H9 (cell line): ENCODE results near the gene RPAP2. TPM values are rescaled to one million over a fixed set of nuclear protein-coding genes. Genes with fewer than 3 reads are reported as not detected.
"Not testable (repeated sequence)": the region's sequence is repeated elsewhere in the genome, so short reads cannot be mapped to it uniquely, and the experiment has no call there.

Experiments
- DNase-seq: peaks from one replicate; pipeline ENCODE4 v3.0.0-alpha.2; 2017
- H2AFZ ChIP-seq: one replicate; pipeline ENCODE4 v1.6.1; 2013; ENCODE audit warnings: mild to moderate bottlenecking, low read length, control low read depth, moderate library complexity
- H2AK5ac ChIP-seq: 2 replicates; pipeline ENCODE4 v1.6.1; 2013; ENCODE audit warnings: low read length, control low read depth, mixed read lengths; ENCODE audit not compliant: insufficient read length
- H2BK120ac ChIP-seq: one replicate; pipeline ENCODE4 v1.6.1; 2013; ENCODE audit warnings: low read depth, mild to moderate bottlenecking, low read length, control low read depth, inconsistent platforms; ENCODE audit not compliant: poor library complexity, severe bottlenecking
- H2BK12ac ChIP-seq: 2 replicates; pipeline ENCODE4 v1.6.1; 2013; ENCODE audit warnings: low read length, control low read depth, mixed read lengths, low read depth; ENCODE audit not compliant: insufficient read length
- H2BK15ac ChIP-seq: 2 replicates; pipeline ENCODE4 v1.6.1; 2013; ENCODE audit warnings: low read depth, low read length, control low read depth
- H2BK20ac ChIP-seq: one replicate; pipeline ENCODE4 v1.6.1; 2013; ENCODE audit warnings: low read depth, mild to moderate bottlenecking, low read length, control low read depth, inconsistent platforms; ENCODE audit not compliant: poor library complexity, severe bottlenecking
- H2BK5ac ChIP-seq: 2 replicates; pipeline ENCODE4 v1.6.1; 2013; ENCODE audit warnings: low read length, control low read depth, mixed read lengths; ENCODE audit not compliant: insufficient read length
- H3K14ac ChIP-seq: 2 replicates; pipeline ENCODE4 v1.6.1; 2013; ENCODE audit warnings: low read length, control low read depth; ENCODE audit not compliant: insufficient read depth
- H3K18ac ChIP-seq: 2 replicates; pipeline ENCODE4 v1.6.1; 2013; ENCODE audit warnings: low read depth, mild to moderate bottlenecking, mixed read lengths, low read length, control low read depth; ENCODE audit not compliant: insufficient read length
- H3K23ac ChIP-seq: 2 replicates; pipeline ENCODE4 v1.6.1; 2013; ENCODE audit warnings: low read length, control low read depth, mixed read lengths, low read depth; ENCODE audit not compliant: insufficient read length
- H3K23me2 ChIP-seq: 2 replicates; pipeline ENCODE4 v1.6.1; 2013; ENCODE audit warnings: low read depth, mild to moderate bottlenecking, mixed read lengths, low read length, control low read depth; ENCODE audit not compliant: insufficient read length, poor library complexity, severe bottlenecking
- H3K27ac ChIP-seq: 2 replicates; pipeline ENCODE4 v1.5.1; 2013; ENCODE audit warnings: low read length, control low read depth, mixed read lengths, low read depth; ENCODE audit not compliant: insufficient read length
- H3K27me3 ChIP-seq: 2 replicates; pipeline ENCODE4 v1.6.1; 2013; ENCODE audit warnings: low read length, control low read depth, inconsistent platforms; ENCODE audit not compliant: insufficient read depth
- H3K4ac ChIP-seq: 2 replicates; pipeline ENCODE4 v1.6.1; 2013; ENCODE audit warnings: low read depth, mild to moderate bottlenecking, control low read depth, inconsistent platforms, low read length, moderate library complexity
- H3K4me1 ChIP-seq: 2 replicates; pipeline ENCODE4 v1.6.1; 2013; ENCODE audit warnings: low read length, control low read depth, inconsistent platforms; ENCODE audit not compliant: insufficient read depth
- H3K4me2 ChIP-seq: 2 replicates; pipeline ENCODE4 v1.6.1; 2013; ENCODE audit warnings: low read length, control low read depth, mixed read lengths; ENCODE audit not compliant: insufficient read length, insufficient read depth
- H3K56ac ChIP-seq: 2 replicates; pipeline ENCODE4 v1.6.1; 2013; ENCODE audit warnings: low read depth, mild to moderate bottlenecking, mixed read lengths, low read length, control low read depth; ENCODE audit not compliant: insufficient read length
- H3K79me1 ChIP-seq: 2 replicates; pipeline ENCODE4 v1.6.1; 2013; ENCODE audit warnings: low read depth, mild to moderate bottlenecking, moderate library complexity, low read length, control low read depth, inconsistent platforms; ENCODE audit not compliant: insufficient read depth, poor library complexity, severe bottlenecking
- H3K79me2 ChIP-seq: 2 replicates; pipeline ENCODE4 v1.6.1; 2013; ENCODE audit warnings: low read length, control low read depth, inconsistent platforms; ENCODE audit not compliant: insufficient read depth
- H3K9ac ChIP-seq: 2 replicates; pipeline ENCODE4 v1.6.1; 2013; ENCODE audit warnings: low read length, control low read depth, mixed read lengths; ENCODE audit not compliant: insufficient read length; ENCODE audit errors: extremely low read depth
- H3K9me3 ChIP-seq: one replicate; pipeline ENCODE4 v1.6.1; 2013; ENCODE audit warnings: low read depth, low read length, inconsistent platforms; ENCODE audit not compliant: control insufficient read depth
- H3T11ph ChIP-seq: one replicate; pipeline ENCODE4 v1.6.1; 2013; ENCODE audit warnings: mild to moderate bottlenecking, low read length, control low read depth, inconsistent platforms
- H4K20me1 ChIP-seq: one replicate; pipeline ENCODE4 v1.6.1; 2013; ENCODE audit not compliant: control insufficient read depth, insufficient read length, insufficient read depth
- H4K5ac ChIP-seq: 2 replicates; pipeline ENCODE4 v1.6.1; 2013; ENCODE audit warnings: low read depth, mild to moderate bottlenecking, mixed read lengths, low read length, control low read depth; ENCODE audit not compliant: insufficient read length
- H4K8ac ChIP-seq: replicated peaks from 2 replicates; pipeline ENCODE4 v1.6.1; 2013; ENCODE audit warnings: low read length, control low read depth, mixed read lengths, low read depth; ENCODE audit not compliant: insufficient read length
- H4K91ac ChIP-seq: 2 replicates; pipeline ENCODE4 v1.6.1; 2013; ENCODE audit warnings: low read depth, mild to moderate bottlenecking, moderate library complexity, mixed read lengths, low read length, control low read depth; ENCODE audit not compliant: insufficient read length
- H3K27ac Mint-ChIP-seq, 3 experiments: 2 replicates in 2 of 3; 3 replicates in 1 of 3; pipeline ENCODE4 v1.8.0; 2020 to 2021; ENCODE audit warnings: mixed read lengths in 3 of 3, mild to moderate bottlenecking in 1 of 3, moderate library complexity in 1 of 3
- H3K27me3 Mint-ChIP-seq: 2 replicates; pipeline ENCODE4 v1.8.0; 2021; ENCODE audit warnings: low read depth, mild to moderate bottlenecking, moderate library complexity, mixed read lengths
- H3K36me3 Mint-ChIP-seq, 3 experiments: 2 replicates in 2 of 3; 3 replicates in 1 of 3; pipeline ENCODE4 v1.8.0; 2020 to 2021; ENCODE audit warnings: low read depth in 3 of 3, mixed read lengths in 3 of 3; ENCODE audit not compliant: insufficient read depth in 1 of 3
- H3K4me1 Mint-ChIP-seq, 2 experiments: 2 replicates each; pipeline ENCODE4 v1.8.0; 2020; ENCODE audit warnings: mixed read lengths in 2 of 2
- H3K4me3 Mint-ChIP-seq, 2 experiments: 2 replicates in 1 of 2; 3 replicates in 1 of 2; pipeline ENCODE4 v1.8.0; 2020 to 2021; ENCODE audit warnings: mild to moderate bottlenecking in 2 of 2, mixed read lengths in 2 of 2, moderate library complexity in 1 of 2
- H3K9me3 Mint-ChIP-seq, 2 experiments: 2 replicates in 1 of 2; 3 replicates in 1 of 2; pipeline ENCODE4 v1.8.0; 2020; ENCODE audit warnings: mild to moderate bottlenecking in 2 of 2, mixed read lengths in 2 of 2, moderate library complexity in 1 of 2
- WGBS: extraction: QIAGEN DNeasy Blood & Tissue Kit; methylation state at CpG from one replicate; pipeline ENCODE4 v1.1.7; 2013; ENCODE audit warnings: missing lambda C conversion rate, low lambda C conversion rate, mixed read lengths; ENCODE audit not compliant: insufficient read length; ENCODE audit errors: extremely low coverage; 5-methylcytosine and 5-hydroxymethylcytosine counted together
- total RNA-seq: library from RNA; stranded (reverse); gene quantifications from 2 replicates; pipeline ENCODE4 v1.2.1, GENCODE V29; 2021
- TF ChIP-seq, protein P1 (sequence below): fragments of 200-600 bp; sonication (generic); conservative IDR thresholded peaks from 3 replicates; pipeline ENCODE4 v1.8.0; 2021; ENCODE audit warnings: antibody characterized with exemption, mild to moderate bottlenecking

Gene RPAP2
- total RNA-seq, 1 experiment from 2014 or later, result 27.4 TPM

DNA sequence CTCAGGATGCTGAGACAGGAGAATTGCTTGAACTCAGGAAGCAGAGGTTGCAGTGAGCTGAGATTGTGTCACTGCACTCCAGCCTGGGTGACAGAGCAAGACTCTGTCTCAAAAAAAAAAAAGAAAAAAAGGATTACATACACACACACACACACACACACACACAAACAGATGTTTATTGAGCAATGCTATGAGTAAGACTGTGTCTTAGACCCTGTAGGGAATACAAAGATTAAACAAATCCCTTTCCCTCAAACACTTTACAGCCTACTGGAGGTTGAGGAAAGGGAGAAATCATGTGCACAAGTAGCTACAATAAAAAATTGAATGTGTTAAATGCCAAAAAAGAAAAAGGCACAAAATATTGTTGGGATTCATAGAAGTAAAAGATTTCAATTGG, 58.1 kb downstream of the RPAP2 start:
- TF ChIP-seq, protein P1, sequence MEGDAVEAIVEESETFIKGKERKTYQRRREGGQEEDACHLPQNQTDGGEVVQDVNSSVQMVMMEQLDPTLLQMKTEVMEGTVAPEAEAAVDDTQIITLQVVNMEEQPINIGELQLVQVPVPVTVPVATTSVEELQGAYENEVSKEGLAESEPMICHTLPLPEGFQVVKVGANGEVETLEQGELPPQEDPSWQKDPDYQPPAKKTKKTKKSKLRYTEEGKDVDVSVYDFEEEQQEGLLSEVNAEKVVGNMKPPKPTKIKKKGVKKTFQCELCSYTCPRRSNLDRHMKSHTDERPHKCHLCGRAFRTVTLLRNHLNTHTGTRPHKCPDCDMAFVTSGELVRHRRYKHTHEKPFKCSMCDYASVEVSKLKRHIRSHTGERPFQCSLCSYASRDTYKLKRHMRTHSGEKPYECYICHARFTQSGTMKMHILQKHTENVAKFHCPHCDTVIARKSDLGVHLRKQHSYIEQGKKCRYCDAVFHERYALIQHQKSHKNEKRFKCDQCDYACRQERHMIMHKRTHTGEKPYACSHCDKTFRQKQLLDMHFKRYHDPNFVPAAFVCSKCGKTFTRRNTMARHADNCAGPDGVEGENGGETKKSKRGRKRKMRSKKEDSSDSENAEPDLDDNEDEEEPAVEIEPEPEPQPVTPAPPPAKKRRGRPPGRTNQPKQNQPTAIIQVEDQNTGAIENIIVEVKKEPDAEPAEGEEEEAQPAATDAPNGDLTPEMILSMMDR, result no peak
- Histone ChIP-seq H3K56ac (no peak overlapping the region), H3K27ac (no peak overlapping the region), H3K14ac (no peak overlapping the region), H3K4ac (no peak overlapping the region), H3K27me3 (no peaks in the 10 kb centered on the region), H3K23me2 (no peaks in the 10 kb centered on the region), H4K91ac (no peak overlapping the region), H4K5ac (no peak overlapping the region), H3K79me1 (no peaks in the 10 kb centered on the region), H2BK120ac (no peak overlapping the region), H2BK12ac (no peak overlapping the region), H2BK15ac (no peak overlapping the region), H3K4me2 (no peak overlapping the region), H3K79me2 (no peaks in the 10 kb centered on the region; the same call in 1 of the 2 replicates), H2AK5ac (no peak overlapping the region), H2BK20ac (no peak overlapping the region), H4K8ac (no peak overlapping the region), H3T11ph (no peak overlapping the region), H2BK5ac (no peak overlapping the region), H3K4me1 (no peaks in the 10 kb centered on the region), H4K20me1 (no peaks in the 10 kb centered on the region), H3K9ac (no peak overlapping the region), H2AFZ (no peak overlapping the region), H3K23ac (no peak overlapping the region), H3K18ac (no peak overlapping the region), H3K9me3 (no peaks in the 10 kb centered on the region)
- no peak for DNase-seq
- Mint-ChIP-seq H3K4me3 (no peak overlapping the region), H3K36me3 (peaks cover 22 to 40% (median 31%) of the 10 kb centered on the region in 3 experiments), H3K4me1 (no peaks in the 10 kb centered on the region), H3K27ac (no peak overlapping the region), H3K9me3 (peaks cover 6% of the 10 kb centered on the region in 2 experiments), H3K27me3 (no peaks in the 10 kb centered on the region)

- not testable (repeated sequence) for H2BK5ac ChIP-seq, H2BK120ac ChIP-seq, H2BK12ac ChIP-seq, H3K23me2 ChIP-seq, H4K20me1 ChIP-seq, H3T11ph ChIP-seq, H4K8ac ChIP-seq, H4K91ac ChIP-seq, H3K4me2 ChIP-seq, H3K27me3 Mint-ChIP-seq, H3K27ac ChIP-seq, H3K9me3 Mint-ChIP-seq, H3K9ac ChIP-seq, H2BK15ac ChIP-seq, H2AK5ac ChIP-seq, H3K79me2 ChIP-seq, H3K4ac ChIP-seq, H3K79me1 ChIP-seq, H3K27me3 ChIP-seq, H3K23ac ChIP-seq, H3K14ac ChIP-seq, H3K4me3 Mint-ChIP-seq, H3K4me1 ChIP-seq, DNase-seq, H4K5ac ChIP-seq, H3K27ac Mint-ChIP-seq, H3K56ac ChIP-seq, H3K9me3 ChIP-seq, H3K4me1 Mint-ChIP-seq, H2BK20ac ChIP-seq, H2AFZ ChIP-seq, H3K18ac ChIP-seq
- no CpG with 5 or more reads among the region's 10 CpGs for WGBS
- H3K36me3 Mint-ChIP-seq, result peaks cover 11 to 27% (median 19%) of the 10 kb centered on the region in 3 experiments; a peak in 6 of 7 replicates
Measured at GRCh38 chr1:92359382-92359781, 60.5 kb downstream of the RPAP2 start.
